ENCODE measurements around the gene RAC3.

DNA sequence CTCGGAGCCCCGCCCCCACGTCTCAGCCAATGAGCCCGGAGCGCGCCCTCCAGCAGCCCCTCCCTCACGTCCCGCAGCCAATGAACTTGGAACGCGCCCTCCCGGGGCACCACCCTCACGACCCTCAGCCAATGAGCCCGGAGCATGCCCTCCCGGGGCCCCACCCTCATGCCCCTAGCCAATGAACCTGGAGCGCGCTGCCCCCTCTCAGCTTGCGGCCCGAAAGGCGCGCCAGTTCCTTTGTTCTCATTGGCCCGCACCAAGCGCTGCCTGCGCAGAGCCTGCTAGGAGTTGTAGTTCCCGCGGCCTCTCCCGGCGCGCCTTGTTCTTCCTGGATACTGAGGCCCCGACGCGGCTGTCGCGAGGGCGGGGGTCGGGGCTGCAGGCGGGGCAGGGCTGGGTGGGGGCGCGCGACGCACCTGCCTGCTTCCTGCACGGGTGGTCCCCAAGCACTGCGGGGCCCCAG lies 8.5 kb upstream of the RAC3 start, which contains the start of gene LRRC45:
- TF ChIP-seq, protein P1, sequence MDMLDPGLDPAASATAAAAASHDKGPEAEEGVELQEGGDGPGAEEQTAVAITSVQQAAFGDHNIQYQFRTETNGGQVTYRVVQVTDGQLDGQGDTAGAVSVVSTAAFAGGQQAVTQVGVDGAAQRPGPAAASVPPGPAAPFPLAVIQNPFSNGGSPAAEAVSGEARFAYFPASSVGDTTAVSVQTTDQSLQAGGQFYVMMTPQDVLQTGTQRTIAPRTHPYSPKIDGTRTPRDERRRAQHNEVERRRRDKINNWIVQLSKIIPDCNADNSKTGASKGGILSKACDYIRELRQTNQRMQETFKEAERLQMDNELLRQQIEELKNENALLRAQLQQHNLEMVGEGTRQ (IDR thresholded peaks at IDR 0.05; ENCODE audit: low read length), result no peak
- no peak for TF ChIP-seq POLR2A (IDR thresholded peaks at IDR 0.05; ENCODE audit: control extremely low read depth in 1 of 2, low read depth in 2 of 2, low read length in 2 of 2)
- TF ChIP-seq EZH2 (IDR thresholded peaks at IDR 0.05; ENCODE audit: low read depth, low read length, severe bottlenecking), result no peak
- no peak for TF ChIP-seq POLR2AphosphoS5 (IDR thresholded peaks at IDR 0.05; ENCODE audit: low read depth, low read length)
- no peak for TF ChIP-seq POU5F1 (IDR thresholded peaks at IDR 0.05; ENCODE audit: low read depth, low read length)
- TF ChIP-seq EP300 (IDR thresholded peaks at IDR 0.05; ENCODE audit: borderline replicate concordance in 1 of 2, low read depth in 2 of 2, low read length in 2 of 2), result no peak
- TF ChIP-seq TCF12 (IDR thresholded peaks at IDR 0.05; ENCODE audit: low read depth, low read length), result no peak
- TF ChIP-seq, protein P2, sequence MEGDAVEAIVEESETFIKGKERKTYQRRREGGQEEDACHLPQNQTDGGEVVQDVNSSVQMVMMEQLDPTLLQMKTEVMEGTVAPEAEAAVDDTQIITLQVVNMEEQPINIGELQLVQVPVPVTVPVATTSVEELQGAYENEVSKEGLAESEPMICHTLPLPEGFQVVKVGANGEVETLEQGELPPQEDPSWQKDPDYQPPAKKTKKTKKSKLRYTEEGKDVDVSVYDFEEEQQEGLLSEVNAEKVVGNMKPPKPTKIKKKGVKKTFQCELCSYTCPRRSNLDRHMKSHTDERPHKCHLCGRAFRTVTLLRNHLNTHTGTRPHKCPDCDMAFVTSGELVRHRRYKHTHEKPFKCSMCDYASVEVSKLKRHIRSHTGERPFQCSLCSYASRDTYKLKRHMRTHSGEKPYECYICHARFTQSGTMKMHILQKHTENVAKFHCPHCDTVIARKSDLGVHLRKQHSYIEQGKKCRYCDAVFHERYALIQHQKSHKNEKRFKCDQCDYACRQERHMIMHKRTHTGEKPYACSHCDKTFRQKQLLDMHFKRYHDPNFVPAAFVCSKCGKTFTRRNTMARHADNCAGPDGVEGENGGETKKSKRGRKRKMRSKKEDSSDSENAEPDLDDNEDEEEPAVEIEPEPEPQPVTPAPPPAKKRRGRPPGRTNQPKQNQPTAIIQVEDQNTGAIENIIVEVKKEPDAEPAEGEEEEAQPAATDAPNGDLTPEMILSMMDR (IDR thresholded peaks at IDR 0.05; ENCODE audit: control extremely low read depth in 1 of 3, insufficient read depth in 1 of 3, low read depth in 1 of 3, low read length in 3 of 3), result no peak
- no peak for TF ChIP-seq MAFK (IDR thresholded peaks at IDR 0.05; ENCODE audit: low read depth, low read length)
- TF ChIP-seq GTF2F1 (IDR thresholded peaks at IDR 0.05; ENCODE audit: borderline replicate concordance, low read depth, low read length), result no peak
- no peak for TF ChIP-seq SUZ12 (IDR thresholded peaks at IDR 0.05; ENCODE audit: low read length)
- TF ChIP-seq, protein P3, sequence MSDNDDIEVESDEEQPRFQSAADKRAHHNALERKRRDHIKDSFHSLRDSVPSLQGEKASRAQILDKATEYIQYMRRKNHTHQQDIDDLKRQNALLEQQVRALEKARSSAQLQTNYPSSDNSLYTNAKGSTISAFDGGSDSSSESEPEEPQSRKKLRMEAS (IDR thresholded peaks at IDR 0.05), result 0 out of 2 replicates have a peak, but pooled peaks have one; percentile 0
- TF ChIP-seq RFX5 (IDR thresholded peaks at IDR 0.05; ENCODE audit: borderline replicate concordance, low read depth, low read length), result no peak
- no peak for TF ChIP-seq BCL11A (IDR thresholded peaks at IDR 0.05; ENCODE audit: low read depth in 2 of 2, low read length in 2 of 2)

Measured in H1 (cell line).